Left ventricle myocardium inferior (tissue), 1 donor: ENCODE measurements around the gene QPCT. TPM values are rescaled to one million over a fixed set of nuclear protein-coding genes. Genes with fewer than 3 reads are reported as not detected.

Source experiments
- DNase-seq: peaks from one replicate; pipeline ENCODE4 v3.0.0-alpha.2; 2020
- H3K27ac ChIP-seq: fragments of 200-600 bp; replicated peaks from 2 replicates; pipeline ENCODE4 v1.8.0; 2021
- H3K27me3 ChIP-seq: fragments of 200-600 bp; 2 replicates; pipeline ENCODE4 v1.8.0; 2021; ENCODE audit warnings: low read depth
- H3K36me3 ChIP-seq: fragments of 200-600 bp; 2 replicates; pipeline ENCODE4 v1.8.0; 2021
- H3K4me1 ChIP-seq: fragments of 200-600 bp; 2 replicates; pipeline ENCODE4 v1.8.0; 2021
- H3K4me3 ChIP-seq: fragments of 200-600 bp; 2 replicates; pipeline ENCODE4 v1.8.0; 2021; ENCODE audit warnings: mild to moderate bottlenecking, moderate library complexity
- H3K9me3 ChIP-seq: fragments of 200-600 bp; replicated peaks from 2 replicates; pipeline ENCODE4 v1.8.0; 2021
- intact Hi-C: fragments of 100-400 bp; cut with micrococcal nuclease; formaldehyde crosslinking; loops from one replicate; pipeline ENCODE4 v1.11.0; 2022
- total RNA-seq: library from RNA; stranded (reverse); fragmentation: NEBNext Ultra II Directional; extraction: Animal tissue kit (Norgen Biotek cat#: 25700); gene quantifications from one replicate; pipeline ENCODE4 v1.2.1, GENCODE V29; 2021
- TF ChIP-seq, protein P1 (sequence below): fragments of 200-600 bp; IDR thresholded peaks from 2 replicates; pipeline ENCODE4 v1.8.0; 2021; ENCODE audit warnings: antibody characterized with exemption, mild to moderate bottlenecking, borderline replicate concordance
- donor health status: DM: no; HTN: yes; CAD: no; lungs with severe emphysema.

QPCT gene
- total RNA-seq, 1 donor from 2014 or later, result 2.0 TPM

DNA sequence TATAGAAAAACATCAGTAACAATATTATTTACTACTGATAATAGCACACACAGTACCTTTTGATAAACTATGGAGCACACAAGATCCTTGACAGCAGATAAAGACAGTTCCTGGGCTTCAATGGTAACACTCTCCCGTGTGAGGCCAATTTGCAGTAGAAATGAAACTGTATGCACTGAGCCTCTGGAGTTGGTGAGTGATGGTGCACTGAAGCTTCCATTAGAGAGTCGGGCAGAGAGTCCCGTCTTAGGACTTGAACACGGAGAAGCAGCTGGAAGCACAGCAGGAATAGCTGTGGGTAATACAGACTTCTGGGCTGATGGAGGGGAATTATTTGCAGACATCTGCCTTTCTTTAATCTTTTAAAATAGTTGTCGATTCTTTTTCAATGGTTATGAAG, 28.2 kb upstream of the QPCT start:
- intact Hi-C loops, result no loop called here

DNA sequence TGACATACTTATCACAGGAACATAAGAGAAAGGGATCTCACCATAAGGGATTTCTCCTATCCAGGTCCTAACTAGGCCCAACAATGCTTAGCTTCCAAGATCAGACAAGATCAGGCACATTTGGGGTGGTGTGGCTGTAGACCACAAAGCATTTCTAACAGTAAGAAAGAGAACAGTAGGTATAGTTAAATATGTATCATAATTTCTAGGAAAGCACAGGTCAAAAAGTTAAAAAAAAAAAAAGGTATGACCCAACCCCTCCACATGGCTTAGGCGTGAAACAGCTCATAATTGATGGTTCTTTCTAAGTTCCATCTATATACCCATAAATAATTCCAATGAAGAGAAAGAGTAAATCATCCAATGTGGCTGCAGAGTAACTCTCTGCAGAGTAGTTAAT, 26.7 kb upstream of the QPCT start:
- intact Hi-C loops, result no loop called here
- Histone ChIP-seq H3K9me3 (no peaks in the 10 kb centered on the region), H3K4me3 (no peak overlapping the region), H3K27ac (no peak overlapping the region), H3K36me3 (no peaks in the 10 kb centered on the region), H3K4me1 (peaks cover 68% of the 10 kb centered on the region), H3K27me3 (no peaks in the 10 kb centered on the region)
- TF ChIP-seq, protein P1, sequence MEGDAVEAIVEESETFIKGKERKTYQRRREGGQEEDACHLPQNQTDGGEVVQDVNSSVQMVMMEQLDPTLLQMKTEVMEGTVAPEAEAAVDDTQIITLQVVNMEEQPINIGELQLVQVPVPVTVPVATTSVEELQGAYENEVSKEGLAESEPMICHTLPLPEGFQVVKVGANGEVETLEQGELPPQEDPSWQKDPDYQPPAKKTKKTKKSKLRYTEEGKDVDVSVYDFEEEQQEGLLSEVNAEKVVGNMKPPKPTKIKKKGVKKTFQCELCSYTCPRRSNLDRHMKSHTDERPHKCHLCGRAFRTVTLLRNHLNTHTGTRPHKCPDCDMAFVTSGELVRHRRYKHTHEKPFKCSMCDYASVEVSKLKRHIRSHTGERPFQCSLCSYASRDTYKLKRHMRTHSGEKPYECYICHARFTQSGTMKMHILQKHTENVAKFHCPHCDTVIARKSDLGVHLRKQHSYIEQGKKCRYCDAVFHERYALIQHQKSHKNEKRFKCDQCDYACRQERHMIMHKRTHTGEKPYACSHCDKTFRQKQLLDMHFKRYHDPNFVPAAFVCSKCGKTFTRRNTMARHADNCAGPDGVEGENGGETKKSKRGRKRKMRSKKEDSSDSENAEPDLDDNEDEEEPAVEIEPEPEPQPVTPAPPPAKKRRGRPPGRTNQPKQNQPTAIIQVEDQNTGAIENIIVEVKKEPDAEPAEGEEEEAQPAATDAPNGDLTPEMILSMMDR, result no peak
- DNase-seq, result no peak

More for the DNA sequence above, 28.2 kb upstream of the QPCT start:
- DNase-seq, result no peak
- Histone ChIP-seq H3K27me3 (no peaks in the 10 kb centered on the region), H3K9me3 (no peaks in the 10 kb centered on the region), H3K36me3 (no peaks in the 10 kb centered on the region), H3K4me1 (peaks cover 68% of the 10 kb centered on the region), H3K27ac (no peak overlapping the region), H3K4me3 (no peak overlapping the region)
- TF ChIP-seq, protein P1, result no peak

DNA sequence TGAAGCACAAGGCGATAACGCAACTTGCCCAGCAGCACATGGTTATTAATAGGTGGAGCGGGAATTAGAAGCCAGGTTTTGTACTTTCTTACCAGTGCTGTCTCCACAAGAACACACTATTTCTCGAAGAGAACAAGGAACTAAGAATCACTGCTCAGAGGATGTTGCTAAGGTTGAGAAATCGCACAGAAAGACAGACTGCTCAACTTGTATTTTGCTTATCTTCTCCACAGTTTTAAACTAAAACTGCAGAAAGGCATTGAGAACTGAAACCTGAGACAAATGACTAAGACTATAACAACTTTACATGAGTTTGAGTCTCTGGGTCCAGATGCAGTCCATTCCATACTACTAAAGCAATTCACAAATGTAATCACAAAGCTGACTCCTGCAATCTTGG, 26.0 kb upstream of the QPCT start:
- H3K4me3 ChIP-seq, result no peak overlapping the region
- H3K27ac ChIP-seq, result no peak overlapping the region
- H3K9me3 ChIP-seq, result no peaks in the 10 kb centered on the region
- H3K4me1 ChIP-seq, result peaks cover 68% of the 10 kb centered on the region
- intact Hi-C loops, result no loop called here
- TF ChIP-seq, protein P1, result no peak
- H3K27me3 ChIP-seq, result no peaks in the 10 kb centered on the region
- H3K36me3 ChIP-seq, result no peaks in the 10 kb centered on the region
- DNase-seq, result no peak

DNA sequence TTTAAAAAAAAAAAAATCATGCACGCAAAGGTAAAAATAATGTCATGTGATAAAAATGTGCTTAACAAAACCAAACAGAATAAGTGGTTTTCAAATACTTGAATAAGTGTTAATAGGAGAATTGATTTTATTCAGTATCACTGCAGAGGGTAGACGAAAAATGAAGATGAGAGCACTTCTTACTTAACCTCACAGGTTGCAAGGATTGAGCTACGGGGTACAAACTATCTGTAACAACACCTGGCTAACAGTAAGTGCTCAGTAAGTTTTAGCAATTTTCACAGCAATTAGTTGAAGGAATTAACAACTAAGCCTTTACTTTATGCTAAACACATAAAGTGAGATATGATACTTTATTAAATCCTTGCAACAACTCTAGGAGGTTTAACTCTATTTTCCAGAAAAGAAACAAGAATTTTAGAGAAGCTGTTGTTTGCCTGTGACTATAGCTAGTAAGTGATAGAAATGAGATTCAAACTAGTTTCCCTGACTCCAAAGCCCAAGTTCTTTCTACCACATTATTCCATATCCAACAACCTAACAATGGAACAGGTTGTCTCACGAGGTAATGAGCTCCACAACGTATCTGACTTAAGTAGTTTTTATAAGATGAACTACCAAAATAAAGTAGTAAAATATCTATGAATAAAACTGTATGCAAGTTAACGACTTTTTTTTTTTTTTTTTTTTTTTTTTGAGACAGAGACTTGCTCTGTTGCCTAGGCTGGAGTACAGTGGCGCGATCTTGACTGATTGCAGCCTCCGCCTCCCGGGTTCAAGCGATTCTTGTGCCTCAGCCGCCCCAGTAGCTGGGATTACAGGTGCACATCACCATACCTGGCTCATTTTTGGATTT, 24.4 kb upstream of the QPCT start:
- Histone ChIP-seq H3K27ac (no peak overlapping the region), H3K4me3 (no peak overlapping the region), H3K27me3 (no peaks in the 10 kb centered on the region), H3K36me3 (no peaks in the 10 kb centered on the region), H3K4me1 (peaks cover 70% of the 10 kb centered on the region), H3K9me3 (no peaks in the 10 kb centered on the region)
- TF ChIP-seq, protein P1, result no peak
- intact Hi-C loops, result no loop called here
- DNase-seq, result no peak

DNA sequence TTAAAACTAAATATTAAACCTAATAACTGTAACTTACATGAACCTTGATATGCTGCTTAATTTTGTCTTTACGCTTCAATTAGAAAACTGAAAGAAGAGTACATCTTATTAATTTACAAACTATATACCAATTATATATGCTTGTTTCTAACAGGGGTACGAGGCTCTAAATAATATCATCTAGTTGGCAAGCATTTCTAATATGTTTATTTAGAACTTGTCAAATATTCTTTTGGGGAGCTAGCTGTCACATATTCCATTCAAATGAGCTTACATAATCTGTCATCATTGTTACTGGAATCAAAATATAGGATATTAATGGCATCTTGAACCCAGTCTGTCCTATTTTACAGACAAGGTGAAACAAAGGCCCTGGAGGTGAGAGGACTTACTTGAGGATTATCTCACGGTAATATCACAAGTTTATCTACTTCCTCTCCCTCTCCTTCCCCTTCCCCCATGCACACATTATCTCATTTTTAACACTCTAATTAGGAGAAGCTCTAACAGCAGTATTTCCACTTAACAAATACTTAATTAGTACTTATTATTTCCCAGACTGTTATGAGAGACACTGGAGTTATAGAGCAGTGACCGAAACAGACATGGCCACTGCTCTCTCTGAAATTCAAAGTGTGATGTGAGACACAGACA, 23.3 kb upstream of the QPCT start:
- Histone ChIP-seq H3K36me3 (no peaks in the 10 kb centered on the region), H3K27ac (no peak overlapping the region), H3K9me3 (no peaks in the 10 kb centered on the region), H3K4me1 (peaks cover 70% of the 10 kb centered on the region), H3K27me3 (no peaks in the 10 kb centered on the region), H3K4me3 (no peak overlapping the region)
- intact Hi-C loops, result no loop called here
- no peak for DNase-seq
- TF ChIP-seq, protein P1, result no peak
